Activated naive CD8-positive, alpha-beta T cell (primary cell): ENCODE results near the gene TMEM242.

Experiments
- H3K27ac Mint-ChIP-seq: one replicate; pipeline ENCODE4 v1.8.0; 2021; ENCODE audit warnings: mixed read lengths
- H3K27me3 Mint-ChIP-seq: one replicate; pipeline ENCODE4 v1.8.0; 2021; ENCODE audit warnings: mixed read lengths
- H3K36me3 Mint-ChIP-seq: one replicate; pipeline ENCODE4 v1.8.0; 2021; ENCODE audit warnings: mixed read lengths
- H3K4me1 Mint-ChIP-seq: one replicate; pipeline ENCODE4 v1.8.0; 2021; ENCODE audit warnings: low read depth, mixed read lengths
- H3K4me3 Mint-ChIP-seq: one replicate; pipeline ENCODE4 v1.8.0; 2021; ENCODE audit warnings: mild to moderate bottlenecking, mixed read lengths
- H3K9me3 Mint-ChIP-seq: one replicate; pipeline ENCODE4 v1.8.0; 2021; ENCODE audit warnings: low read depth, mixed read lengths

The TMEM242 gene

GRCh38 chr6:157263881-157264397 is 59.4 kb downstream of the TMEM242 start:
- no peaks in the 10 kb centered on the region for H3K4me1 Mint-ChIP-seq
- H3K27ac Mint-ChIP-seq, result no peak overlapping the region

GRCh38 chr6:157263146-157263545 is 60.2 kb downstream of the TMEM242 start:
- Mint-ChIP-seq H3K27ac (no peak overlapping the region), H3K27me3 (no peaks in the 10 kb centered on the region), H3K9me3 (no peaks in the 10 kb centered on the region), H3K4me1 (no peaks in the 10 kb centered on the region), H3K4me3 (no peak overlapping the region), H3K36me3 (no peaks in the 10 kb centered on the region)

More at GRCh38 chr6:157263881-157264397, 59.4 kb downstream of the TMEM242 start:
- no peaks in the 10 kb centered on the region for H3K27me3 Mint-ChIP-seq
- H3K4me3 Mint-ChIP-seq, result no peak overlapping the region
- H3K9me3 Mint-ChIP-seq, result no peaks in the 10 kb centered on the region
- no peaks in the 10 kb centered on the region for H3K36me3 Mint-ChIP-seq

- no peaks in the 10 kb centered on the region for H3K27me3 Mint-ChIP-seq
- no peak overlapping the region for H3K27ac Mint-ChIP-seq
- no peak overlapping the region for H3K4me3 Mint-ChIP-seq
- H3K4me1 Mint-ChIP-seq, result no peaks in the 10 kb centered on the region
- no peaks in the 10 kb centered on the region for H3K36me3 Mint-ChIP-seq
- no peaks in the 10 kb centered on the region for H3K9me3 Mint-ChIP-seq
Observed at GRCh38 chr6:157261606-157262005, 61.7 kb downstream of the TMEM242 start.

- Mint-ChIP-seq H3K4me1 (no peaks in the 10 kb centered on the region), H3K4me3 (no peak overlapping the region), H3K27ac (no peak overlapping the region), H3K36me3 (no peaks in the 10 kb centered on the region), H3K27me3 (no peaks in the 10 kb centered on the region), H3K9me3 (no peaks in the 10 kb centered on the region)
Observed at GRCh38 chr6:157260735-157261410, 62.4 kb downstream of the TMEM242 start.

- no peaks in the 10 kb centered on the region for H3K4me1 Mint-ChIP-seq
- no peaks in the 10 kb centered on the region for H3K36me3 Mint-ChIP-seq
- no peak overlapping the region for H3K4me3 Mint-ChIP-seq
- peaks cover 3% of the 10 kb centered on the region for H3K27me3 Mint-ChIP-seq
- H3K27ac Mint-ChIP-seq, result no peak overlapping the region
- no peaks in the 10 kb centered on the region for H3K9me3 Mint-ChIP-seq
Observed at GRCh38 chr6:157259443-157259842, 63.9 kb downstream of the TMEM242 start.

- Mint-ChIP-seq H3K4me3 (no peak overlapping the region), H3K4me1 (peaks cover 2% of the 10 kb centered on the region), H3K27ac (no peak overlapping the region), H3K9me3 (no peaks in the 10 kb centered on the region), H3K27me3 (peaks cover 5% of the 10 kb centered on the region), H3K36me3 (no peaks in the 10 kb centered on the region)
Observed at GRCh38 chr6:157258878-157259277, 64.4 kb downstream of the TMEM242 start.

GRCh38 chr6:157255079-157255478 is 68.2 kb downstream of the TMEM242 start:
- Mint-ChIP-seq H3K36me3 (no peaks in the 10 kb centered on the region), H3K27me3 (peaks cover 10% of the 10 kb centered on the region), H3K4me1 (peaks cover 2% of the 10 kb centered on the region), H3K4me3 (no peak overlapping the region), H3K27ac (no peak overlapping the region), H3K9me3 (no peaks in the 10 kb centered on the region)

GRCh38 chr6:157254538-157254937 is 68.8 kb downstream of the TMEM242 start:
- Mint-ChIP-seq H3K4me3 (no peak overlapping the region), H3K36me3 (no peaks in the 10 kb centered on the region), H3K9me3 (no peaks in the 10 kb centered on the region), H3K4me1 (peaks cover 2% of the 10 kb centered on the region), H3K27me3 (peaks cover 12% of the 10 kb centered on the region), H3K27ac (no peak overlapping the region)

- Mint-ChIP-seq H3K27ac (no peak overlapping the region), H3K9me3 (peaks cover under 1% of the 10 kb centered on the region), H3K36me3 (no peaks in the 10 kb centered on the region), H3K4me3 (no peak overlapping the region), H3K27me3 (peaks cover 12% of the 10 kb centered on the region), H3K4me1 (peaks cover 2% of the 10 kb centered on the region)
Observed at GRCh38 chr6:157253699-157254098, 69.6 kb downstream of the TMEM242 start.

- Mint-ChIP-seq H3K36me3 (no peaks in the 10 kb centered on the region), H3K4me1 (peaks cover 2% of the 10 kb centered on the region), H3K27ac (no peak overlapping the region), H3K4me3 (no peak overlapping the region), H3K9me3 (peaks cover 6% of the 10 kb centered on the region), H3K27me3 (peaks cover 12% of the 10 kb centered on the region)
Observed at GRCh38 chr6:157253017-157253416, 70.3 kb downstream of the TMEM242 start.

- H3K4me1 Mint-ChIP-seq, result peaks cover 2% of the 10 kb centered on the region
- H3K27ac Mint-ChIP-seq, result no peak overlapping the region
- H3K27me3 Mint-ChIP-seq, result peaks cover 12% of the 10 kb centered on the region
- no peak overlapping the region for H3K4me3 Mint-ChIP-seq
- H3K36me3 Mint-ChIP-seq, result no peaks in the 10 kb centered on the region
- peaks cover 6% of the 10 kb centered on the region for H3K9me3 Mint-ChIP-seq
Observed at GRCh38 chr6:157251586-157252247, 71.6 kb downstream of the TMEM242 start.

- Mint-ChIP-seq H3K36me3 (no peaks in the 10 kb centered on the region), H3K27me3 (peaks cover 9% of the 10 kb centered on the region), H3K4me1 (peaks cover 2% of the 10 kb centered on the region), H3K9me3 (peaks cover 6% of the 10 kb centered on the region), H3K27ac (no peak overlapping the region), H3K4me3 (no peak overlapping the region)
Observed at GRCh38 chr6:157249826-157250225, 73.5 kb downstream of the TMEM242 start.

- peaks cover 10% of the 10 kb centered on the region for H3K9me3 Mint-ChIP-seq
- no peak overlapping the region for H3K4me3 Mint-ChIP-seq
- H3K27ac Mint-ChIP-seq, result no peak overlapping the region
- no peaks in the 10 kb centered on the region for H3K4me1 Mint-ChIP-seq
- H3K36me3 Mint-ChIP-seq, result peaks cover 2% of the 10 kb centered on the region
- H3K27me3 Mint-ChIP-seq, result peaks cover 7% of the 10 kb centered on the region
Observed at GRCh38 chr6:157248264-157248663, 75.1 kb downstream of the TMEM242 start.

GRCh38 chr6:157246771-157247484 is 76.4 kb downstream of the TMEM242 start:
- Mint-ChIP-seq H3K36me3 (peaks cover 2% of the 10 kb centered on the region), H3K4me3 (no peak overlapping the region), H3K4me1 (no peaks in the 10 kb centered on the region), H3K27me3 (peaks cover 8% of the 10 kb centered on the region), H3K9me3 (peaks cover 10% of the 10 kb centered on the region), H3K27ac (no peak overlapping the region)

- H3K27ac Mint-ChIP-seq, result no peak overlapping the region
- H3K27me3 Mint-ChIP-seq, result peaks cover 6% of the 10 kb centered on the region
- peaks cover 10% of the 10 kb centered on the region for H3K9me3 Mint-ChIP-seq
- H3K36me3 Mint-ChIP-seq, result peaks cover 2% of the 10 kb centered on the region
- H3K4me3 Mint-ChIP-seq, result no peak overlapping the region
- no peaks in the 10 kb centered on the region for H3K4me1 Mint-ChIP-seq
Observed at GRCh38 chr6:157246048-157246630, 77.2 kb downstream of the TMEM242 start.
